Uterus (tissue), 2 donors: ENCODE results near the gene SLC38A7.

Experiments used
- CTCF ChIP-seq, 4 experiments: fragments of 200-600 bp in 2 of 4; fragments of 450-650 bp in 2 of 4; sonication (generic) in 2 of 4; IDR thresholded peaks; one replicate each; pipeline ENCODE4 v1.5.1; 2016 to 2019; ENCODE audit warnings: antibody characterized with exemption in 4 of 4, mild to moderate bottlenecking in 2 of 4, moderate library complexity in 1 of 4
- POLR2A ChIP-seq, 2 donors: fragments of 450-650 bp; IDR thresholded peaks; one replicate each; pipeline ENCODE4 v1.6.1; 2016; ENCODE audit warnings: antibody characterized with exemption in 2 of 2, mild to moderate bottlenecking in 1 of 2, moderate library complexity in 1 of 2

- TF ChIP-seq CTCF (IDR thresholded peaks at IDR 0.05): no peak
- no peak for TF ChIP-seq POLR2A (IDR thresholded peaks at IDR 0.05)
Observed at GRCh38 chr16:58670946-58671583, 13.5 kb downstream of the SLC38A7 start.
